ENCODE data around the gene KIAA1217. TPM values are rescaled to one million over a fixed set of nuclear protein-coding genes. Genes with fewer than 3 reads are reported as not detected.

Gene KIAA1217
- total RNA-seq, 1 experiment from 2014 or later, result 23.4 TPM

DNA sequence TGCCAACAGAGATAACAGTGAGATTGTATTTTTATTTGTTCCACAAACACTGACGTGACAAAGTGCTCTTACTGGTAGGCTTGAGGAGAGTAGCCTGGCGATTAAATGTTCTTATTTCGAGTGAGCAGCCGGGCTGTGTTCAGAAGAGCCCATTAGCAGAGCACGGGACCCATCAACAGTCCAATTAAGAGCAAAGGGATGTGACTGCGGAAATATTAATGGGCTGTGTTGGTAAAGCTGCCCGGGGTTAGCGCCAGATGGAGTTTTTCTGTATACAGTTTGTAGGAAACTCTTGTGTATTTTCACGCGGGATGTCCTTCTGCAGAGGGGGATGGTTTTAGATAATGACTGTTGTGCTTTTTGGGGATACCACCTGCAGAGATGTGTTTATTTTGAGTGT lies 104.3 kb downstream of the KIAA1217 start (continued):
- TF ChIP-seq, protein P1, sequence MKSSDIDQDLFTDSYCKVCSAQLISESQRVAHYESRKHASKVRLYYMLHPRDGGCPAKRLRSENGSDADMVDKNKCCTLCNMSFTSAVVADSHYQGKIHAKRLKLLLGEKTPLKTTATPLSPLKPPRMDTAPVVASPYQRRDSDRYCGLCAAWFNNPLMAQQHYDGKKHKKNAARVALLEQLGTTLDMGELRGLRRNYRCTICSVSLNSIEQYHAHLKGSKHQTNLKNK (CRISPR knock-in tag; IDR thresholded peaks at IDR 0.05), result no peak
- TF ChIP-seq, protein P2, sequence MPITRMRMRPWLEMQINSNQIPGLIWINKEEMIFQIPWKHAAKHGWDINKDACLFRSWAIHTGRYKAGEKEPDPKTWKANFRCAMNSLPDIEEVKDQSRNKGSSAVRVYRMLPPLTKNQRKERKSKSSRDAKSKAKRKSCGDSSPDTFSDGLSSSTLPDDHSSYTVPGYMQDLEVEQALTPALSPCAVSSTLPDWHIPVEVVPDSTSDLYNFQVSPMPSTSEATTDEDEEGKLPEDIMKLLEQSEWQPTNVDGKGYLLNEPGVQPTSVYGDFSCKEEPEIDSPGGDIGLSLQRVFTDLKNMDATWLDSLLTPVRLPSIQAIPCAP (CRISPR knock-in tag; IDR thresholded peaks at IDR 0.05), result no peak
- TF ChIP-seq, protein P3, sequence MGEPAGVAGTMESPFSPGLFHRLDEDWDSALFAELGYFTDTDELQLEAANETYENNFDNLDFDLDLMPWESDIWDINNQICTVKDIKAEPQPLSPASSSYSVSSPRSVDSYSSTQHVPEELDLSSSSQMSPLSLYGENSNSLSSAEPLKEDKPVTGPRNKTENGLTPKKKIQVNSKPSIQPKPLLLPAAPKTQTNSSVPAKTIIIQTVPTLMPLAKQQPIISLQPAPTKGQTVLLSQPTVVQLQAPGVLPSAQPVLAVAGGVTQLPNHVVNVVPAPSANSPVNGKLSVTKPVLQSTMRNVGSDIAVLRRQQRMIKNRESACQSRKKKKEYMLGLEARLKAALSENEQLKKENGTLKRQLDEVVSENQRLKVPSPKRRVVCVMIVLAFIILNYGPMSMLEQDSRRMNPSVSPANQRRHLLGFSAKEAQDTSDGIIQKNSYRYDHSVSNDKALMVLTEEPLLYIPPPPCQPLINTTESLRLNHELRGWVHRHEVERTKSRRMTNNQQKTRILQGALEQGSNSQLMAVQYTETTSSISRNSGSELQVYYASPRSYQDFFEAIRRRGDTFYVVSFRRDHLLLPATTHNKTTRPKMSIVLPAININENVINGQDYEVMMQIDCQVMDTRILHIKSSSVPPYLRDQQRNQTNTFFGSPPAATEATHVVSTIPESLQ (CRISPR knock-in tag; IDR thresholded peaks at IDR 0.05), result no peak
- TF ChIP-seq, protein P4, sequence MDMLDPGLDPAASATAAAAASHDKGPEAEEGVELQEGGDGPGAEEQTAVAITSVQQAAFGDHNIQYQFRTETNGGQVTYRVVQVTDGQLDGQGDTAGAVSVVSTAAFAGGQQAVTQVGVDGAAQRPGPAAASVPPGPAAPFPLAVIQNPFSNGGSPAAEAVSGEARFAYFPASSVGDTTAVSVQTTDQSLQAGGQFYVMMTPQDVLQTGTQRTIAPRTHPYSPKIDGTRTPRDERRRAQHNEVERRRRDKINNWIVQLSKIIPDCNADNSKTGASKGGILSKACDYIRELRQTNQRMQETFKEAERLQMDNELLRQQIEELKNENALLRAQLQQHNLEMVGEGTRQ (CRISPR knock-in tag; IDR thresholded peaks at IDR 0.05), result no peak
- TF ChIP-seq JUN (CRISPR knock-in tag; IDR thresholded peaks at IDR 0.05), result no peak

DNA sequence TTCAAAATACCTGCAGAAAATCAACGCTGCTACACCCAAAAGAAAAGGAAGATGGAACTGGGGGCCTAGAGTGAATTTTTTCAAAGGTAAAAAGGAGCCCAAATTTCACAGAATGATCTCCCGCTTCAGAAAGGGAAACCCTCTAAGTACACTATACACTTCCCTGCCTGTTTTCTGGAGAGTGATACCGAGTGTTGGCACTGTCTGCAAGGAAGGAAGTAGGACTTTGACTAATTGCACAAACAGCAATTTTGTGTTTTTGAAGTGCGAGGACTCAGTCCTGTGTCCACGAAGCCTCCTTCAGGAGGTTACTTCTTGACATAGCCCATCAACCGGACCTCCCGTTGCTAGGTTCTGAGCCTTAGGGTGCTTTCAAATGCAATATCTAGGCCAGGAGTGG lies 106.3 kb downstream of the KIAA1217 start:
- CTCF ChIA-PET, result no interaction called here
- no peaks in the 10 kb centered on the region for H3K9me3 Mint-ChIP-seq
- no peaks in the 10 kb centered on the region; the same call in 1 of the 2 replicates for H3K36me3 Mint-ChIP-seq

DNA sequence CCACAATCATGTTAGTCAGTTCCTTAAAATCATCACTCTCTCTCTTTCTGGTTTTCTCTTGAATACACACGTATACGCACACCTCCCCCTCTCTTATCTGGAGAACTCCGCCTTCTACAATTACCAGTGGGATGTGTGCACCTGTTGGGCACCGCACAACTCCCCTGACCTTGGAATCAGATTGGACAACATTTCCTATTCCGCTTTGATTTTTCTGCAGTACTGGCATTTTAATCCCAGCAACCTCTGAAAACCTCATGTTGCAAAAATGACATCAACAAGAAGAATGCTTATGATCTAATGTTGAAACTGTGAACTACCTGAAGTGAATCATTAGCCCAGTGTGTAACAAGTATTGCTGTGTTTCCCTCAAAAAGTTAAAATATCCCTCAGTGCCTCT lies 109.6 kb downstream of the KIAA1217 start:
- H3K9me3 Mint-ChIP-seq, result no peaks in the 10 kb centered on the region
- ChIA-PET CTCF (interaction anchor here (0.6 to 2.1 kb wide), 10 partner anchors 11 to 324 kb away, joined by 3 to 16 read pairs (median 4); no protein-coding TSS in a partner anchor), POLR2A (no interaction called here)
- no peak for DNase-seq (ENCODE audit: low spot score)
- peaks cover 6% of the 10 kb centered on the region for H3K4me1 Mint-ChIP-seq
- H3K4me3 Mint-ChIP-seq, result no peak overlapping the region
- TF ChIP-seq, protein P5, sequence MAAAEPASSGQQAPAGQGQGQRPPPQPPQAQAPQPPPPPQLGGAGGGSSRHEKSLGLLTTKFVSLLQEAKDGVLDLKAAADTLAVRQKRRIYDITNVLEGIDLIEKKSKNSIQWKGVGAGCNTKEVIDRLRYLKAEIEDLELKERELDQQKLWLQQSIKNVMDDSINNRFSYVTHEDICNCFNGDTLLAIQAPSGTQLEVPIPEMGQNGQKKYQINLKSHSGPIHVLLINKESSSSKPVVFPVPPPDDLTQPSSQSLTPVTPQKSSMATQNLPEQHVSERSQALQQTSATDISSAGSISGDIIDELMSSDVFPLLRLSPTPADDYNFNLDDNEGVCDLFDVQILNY (CRISPR knock-in tag; IDR thresholded peaks at IDR 0.05), result no peak
- TF ChIP-seq, protein P2 (CRISPR knock-in tag; IDR thresholded peaks at IDR 0.05), result no peak
- TF ChIP-seq SOX15 (CRISPR knock-in tag; IDR thresholded peaks at IDR 0.05) (no peak), RORB (CRISPR knock-in tag; IDR thresholded peaks at IDR 0.05) (no peak), ESRRA (CRISPR knock-in tag; IDR thresholded peaks at IDR 0.05; ENCODE audit: borderline replicate concordance) (no peak), KAT7 (CRISPR knock-in tag; IDR thresholded peaks at IDR 0.05; ENCODE audit: borderline replicate concordance) (no peak), NFE2L1 (CRISPR knock-in tag; IDR thresholded peaks at IDR 0.05) (no peak)
- TF ChIP-seq, protein P6, sequence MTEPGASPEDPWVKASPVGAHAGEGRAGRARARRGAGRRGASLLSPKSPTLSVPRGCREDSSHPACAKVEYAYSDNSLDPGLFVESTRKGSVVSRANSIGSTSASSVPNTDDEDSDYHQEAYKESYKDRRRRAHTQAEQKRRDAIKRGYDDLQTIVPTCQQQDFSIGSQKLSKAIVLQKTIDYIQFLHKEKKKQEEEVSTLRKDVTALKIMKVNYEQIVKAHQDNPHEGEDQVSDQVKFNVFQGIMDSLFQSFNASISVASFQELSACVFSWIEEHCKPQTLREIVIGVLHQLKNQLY (CRISPR knock-in tag; IDR thresholded peaks at IDR 0.05), result no peak
- TF ChIP-seq, protein P7, sequence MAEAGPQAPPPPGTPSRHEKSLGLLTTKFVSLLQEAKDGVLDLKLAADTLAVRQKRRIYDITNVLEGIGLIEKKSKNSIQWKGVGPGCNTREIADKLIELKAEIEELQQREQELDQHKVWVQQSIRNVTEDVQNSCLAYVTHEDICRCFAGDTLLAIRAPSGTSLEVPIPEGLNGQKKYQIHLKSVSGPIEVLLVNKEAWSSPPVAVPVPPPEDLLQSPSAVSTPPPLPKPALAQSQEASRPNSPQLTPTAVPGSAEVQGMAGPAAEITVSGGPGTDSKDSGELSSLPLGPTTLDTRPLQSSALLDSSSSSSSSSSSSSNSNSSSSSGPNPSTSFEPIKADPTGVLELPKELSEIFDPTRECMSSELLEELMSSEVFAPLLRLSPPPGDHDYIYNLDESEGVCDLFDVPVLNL (CRISPR knock-in tag; IDR thresholded peaks at IDR 0.05; ENCODE audit: borderline replicate concordance, low read depth), result no peak
- TF ChIP-seq, protein P8, sequence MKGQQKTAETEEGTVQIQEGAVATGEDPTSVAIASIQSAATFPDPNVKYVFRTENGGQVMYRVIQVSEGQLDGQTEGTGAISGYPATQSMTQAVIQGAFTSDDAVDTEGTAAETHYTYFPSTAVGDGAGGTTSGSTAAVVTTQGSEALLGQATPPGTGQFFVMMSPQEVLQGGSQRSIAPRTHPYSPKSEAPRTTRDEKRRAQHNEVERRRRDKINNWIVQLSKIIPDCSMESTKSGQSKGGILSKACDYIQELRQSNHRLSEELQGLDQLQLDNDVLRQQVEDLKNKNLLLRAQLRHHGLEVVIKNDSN (CRISPR knock-in tag; IDR thresholded peaks at IDR 0.05), result no peak
- no peaks in the 10 kb centered on the region for H3K27me3 Mint-ChIP-seq (ENCODE audit: low read depth)
- no peak overlapping the region for H3K27ac Mint-ChIP-seq
- H3K36me3 Mint-ChIP-seq, result no peaks in the 10 kb centered on the region
- no peak for ATAC-seq

More for the DNA sequence above, 106.3 kb downstream of the KIAA1217 start:
- TF ChIP-seq, protein P6 (CRISPR knock-in tag; IDR thresholded peaks at IDR 0.05), result no peak
- TF ChIP-seq, protein P9, sequence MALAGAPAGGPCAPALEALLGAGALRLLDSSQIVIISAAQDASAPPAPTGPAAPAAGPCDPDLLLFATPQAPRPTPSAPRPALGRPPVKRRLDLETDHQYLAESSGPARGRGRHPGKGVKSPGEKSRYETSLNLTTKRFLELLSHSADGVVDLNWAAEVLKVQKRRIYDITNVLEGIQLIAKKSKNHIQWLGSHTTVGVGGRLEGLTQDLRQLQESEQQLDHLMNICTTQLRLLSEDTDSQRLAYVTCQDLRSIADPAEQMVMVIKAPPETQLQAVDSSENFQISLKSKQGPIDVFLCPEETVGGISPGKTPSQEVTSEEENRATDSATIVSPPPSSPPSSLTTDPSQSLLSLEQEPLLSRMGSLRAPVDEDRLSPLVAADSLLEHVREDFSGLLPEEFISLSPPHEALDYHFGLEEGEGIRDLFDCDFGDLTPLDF (CRISPR knock-in tag; IDR thresholded peaks at IDR 0.05), result no peak
- POLR2A ChIA-PET, result no interaction called here
- DNase-seq (ENCODE audit: low spot score) (no peak), ATAC-seq (no peak)
- H3K4me3 Mint-ChIP-seq, result no peak overlapping the region
- H3K4me1 Mint-ChIP-seq, result peaks cover 18% of the 10 kb centered on the region
- H3K27ac Mint-ChIP-seq, result no peak overlapping the region
- no peaks in the 10 kb centered on the region for H3K27me3 Mint-ChIP-seq (ENCODE audit: low read depth)
